ENCODE data around the gene PMF1. TPM values are rescaled to one million over a fixed set of nuclear protein-coding genes. Genes with fewer than 3 reads are reported as not detected.

Gene PMF1
- total and polyA plus RNA-seq, 2 donors (not counting 3 experiments of a cell fraction or from before 2014, with no cell fraction given), result 58.4 to 134 TPM

DNA sequence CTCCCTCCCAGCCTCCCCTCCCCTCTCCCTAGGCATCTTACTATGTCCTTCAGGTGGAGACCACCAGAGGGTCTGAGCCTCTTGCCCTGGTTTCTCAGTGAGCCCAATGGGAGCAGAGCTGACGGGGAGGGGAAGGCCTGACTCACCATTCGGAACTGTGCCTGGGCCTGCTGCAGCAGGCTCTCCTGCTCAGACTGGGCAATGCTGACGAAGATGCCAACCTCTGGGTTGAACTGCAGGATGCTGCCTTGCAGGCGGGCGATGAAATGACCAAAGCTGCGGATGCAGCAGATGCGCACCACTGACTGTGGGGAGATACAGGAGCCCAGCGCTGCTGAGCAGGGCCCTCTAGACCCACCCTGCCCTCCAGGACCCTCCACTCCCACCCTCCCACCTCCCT, 46.1 kb downstream of the PMF1 start:
- TF ChIP-seq JUN (IDR thresholded peaks at IDR 0.05; ENCODE audit: borderline replicate concordance, insufficient read depth, insufficient read length, low read depth), result no peak
- no peak for TF ChIP-seq GATA2 (IDR thresholded peaks at IDR 0.05; ENCODE audit: insufficient read depth, insufficient read length, low read depth, low read length)
- TF ChIP-seq, protein P1, sequence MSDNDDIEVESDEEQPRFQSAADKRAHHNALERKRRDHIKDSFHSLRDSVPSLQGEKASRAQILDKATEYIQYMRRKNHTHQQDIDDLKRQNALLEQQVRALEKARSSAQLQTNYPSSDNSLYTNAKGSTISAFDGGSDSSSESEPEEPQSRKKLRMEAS (IDR thresholded peaks at IDR 0.05; ENCODE audit: insufficient read depth, insufficient read length), result no peak
- no peak for TF ChIP-seq FOS (IDR thresholded peaks at IDR 0.05; ENCODE audit: borderline replicate concordance, insufficient read depth, low read length)
- TF ChIP-seq CTCF (IDR thresholded peaks at IDR 0.05; ENCODE audit: extremely low read depth in 1 of 2, insufficient read depth in 1 of 2, low read depth in 1 of 2, low read length in 2 of 2), result no peak
- no peak for TF ChIP-seq POLR2AphosphoS5 (IDR thresholded peaks at IDR 0.05; ENCODE audit: insufficient read depth, low read depth, low read length)
- TF ChIP-seq MYC (IDR thresholded peaks at IDR 0.05; ENCODE audit: low read depth, low read length), result no peak
- TF ChIP-seq POLR2A (IDR thresholded peaks at IDR 0.05; ENCODE audit: low read depth, low read length), result no peak
- no peak for TF ChIP-seq EZH2 (IDR thresholded peaks at IDR 0.05; ENCODE audit: borderline replicate concordance, low read depth, low read length, severe bottlenecking)
- H3K27ac ChIP-seq (ENCODE audit: insufficient read depth, low read depth, low read length), result no peak overlapping the region
- no peaks in the 10 kb centered on the region for H3K9me1 ChIP-seq (replicated peaks; ENCODE audit: control insufficient read depth, extremely low read depth, insufficient read depth, low read length)
- H2AFZ ChIP-seq (ENCODE audit: low read depth, low read length), result no peak overlapping the region
- H3K4me1 ChIP-seq (ENCODE audit: control insufficient read depth, extremely low read depth, insufficient read depth, low read length), result no peaks in the 10 kb centered on the region
- no peak overlapping the region for H3K4me2 ChIP-seq (ENCODE audit: insufficient read depth, low read length)
- no peaks in the 10 kb centered on the region for H3K27me3 ChIP-seq (ENCODE audit: control insufficient read depth in 2 of 2, insufficient read depth in 2 of 2, low read length in 2 of 2)
- ChIA-PET CTCF (interaction anchor here (1.3 to 1.4 kb wide), 2 partner anchors 61 to 113 kb away, joined by 5 to 6 read pairs; no protein-coding TSS in a partner anchor), POLR2A (interaction anchor here (0.7 kb wide), 1 partner anchor 10 kb away, joined by 3 read pairs; no protein-coding TSS in a partner anchor)
- no peak overlapping the region for H3K9ac ChIP-seq (replicated peaks; ENCODE audit: extremely low read depth, insufficient read depth, low read length)
- no peak overlapping the region for H3K4me3 ChIP-seq (replicated peaks in 1 of 3; ENCODE audit: insufficient read depth in 1 of 3, low read depth in 1 of 3, low read length in 3 of 3)
- no peak for FAIRE-seq
- H3K9me3 ChIP-seq (replicated peaks; ENCODE audit: control insufficient read depth, insufficient read depth, low read length), result no peaks in the 10 kb centered on the region
- no TSS peak for BruUV-seq (replicated peaks)
- H3K79me2 ChIP-seq (ENCODE audit: control insufficient read depth, insufficient read depth, low read length), result no peaks in the 10 kb centered on the region
- DNase-seq (ENCODE audit: low read depth, low spot score), result no peak
- no peaks in the 10 kb centered on the region for H4K20me1 ChIP-seq (replicated peaks; ENCODE audit: control insufficient read depth, extremely low read depth, insufficient read depth, low read length)
- peaks cover 21 to 63% of the 10 kb centered on the region in 2 experiments for H3K36me3 ChIP-seq (ENCODE audit: control insufficient read depth in 2 of 2, extremely low read depth in 1 of 2, insufficient read depth in 2 of 2, low read length in 2 of 2)
- dilution Hi-C loops (cut with MboI; ENCODE audit: extremely low pct_ligation_motif_present, low sequenced_read_pairs), result no loop called here
- intact Hi-C loops (cut with micrococcal nuclease), result no loop called here

Data from endothelial cell of umbilical vein (primary cell).